GM10248 (cell line): ENCODE results near the gene MBD3L3.

Experiments
- CTCF ChIA-PET: fragments of 300-600 bp; sonication (Branson Sonifier 250); formaldehyde crosslinking; extraction: SDS; loops from one replicate; lab custom pipeline; 2021; ENCODE audit warnings: antibody characterized with exemption; lab: Yijun Ruan, JAX
- POLR2A ChIA-PET: fragments of 350-650 bp; sonication (Branson Sonifier 250); formaldehyde crosslinking; extraction: SDS; loops from one replicate; lab custom pipeline; 2020; ENCODE audit warnings: antibody characterized with exemption; lab: Yijun Ruan, JAX
- DNase-seq: peaks from one replicate; pipeline ENCODE4 v3.0.0; 2012; ENCODE audit errors: extremely low spot score
- TF ChIP-seq, protein P1 (sequence below): IDR thresholded peaks from 2 replicates; pipeline ENCODE4 v1.5.1; 2012; ENCODE audit warnings: mild to moderate bottlenecking, low read depth; ENCODE audit errors: extremely low read depth, missing control alignments, control extremely low read depth

The MBD3L3 gene

GRCh38 chr19:7018828-7019227 lies 39.6 kb downstream of the MBD3L3 start:
- POLR2A ChIA-PET = no interaction called here
- TF ChIP-seq, protein P1, sequence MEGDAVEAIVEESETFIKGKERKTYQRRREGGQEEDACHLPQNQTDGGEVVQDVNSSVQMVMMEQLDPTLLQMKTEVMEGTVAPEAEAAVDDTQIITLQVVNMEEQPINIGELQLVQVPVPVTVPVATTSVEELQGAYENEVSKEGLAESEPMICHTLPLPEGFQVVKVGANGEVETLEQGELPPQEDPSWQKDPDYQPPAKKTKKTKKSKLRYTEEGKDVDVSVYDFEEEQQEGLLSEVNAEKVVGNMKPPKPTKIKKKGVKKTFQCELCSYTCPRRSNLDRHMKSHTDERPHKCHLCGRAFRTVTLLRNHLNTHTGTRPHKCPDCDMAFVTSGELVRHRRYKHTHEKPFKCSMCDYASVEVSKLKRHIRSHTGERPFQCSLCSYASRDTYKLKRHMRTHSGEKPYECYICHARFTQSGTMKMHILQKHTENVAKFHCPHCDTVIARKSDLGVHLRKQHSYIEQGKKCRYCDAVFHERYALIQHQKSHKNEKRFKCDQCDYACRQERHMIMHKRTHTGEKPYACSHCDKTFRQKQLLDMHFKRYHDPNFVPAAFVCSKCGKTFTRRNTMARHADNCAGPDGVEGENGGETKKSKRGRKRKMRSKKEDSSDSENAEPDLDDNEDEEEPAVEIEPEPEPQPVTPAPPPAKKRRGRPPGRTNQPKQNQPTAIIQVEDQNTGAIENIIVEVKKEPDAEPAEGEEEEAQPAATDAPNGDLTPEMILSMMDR = no peak

GRCh38 chr19:7013678-7014077 lies 44.8 kb downstream of the MBD3L3 start:
- ChIA-PET POLR2A (no interaction called here), CTCF (no interaction called here)
- peak; percentile 40 for DNase-seq
- TF ChIP-seq, protein P1 = no peak

More at GRCh38 chr19:7018828-7019227, 39.6 kb downstream of the MBD3L3 start:
- DNase-seq = no peak
- CTCF ChIA-PET = interaction anchor here (0.6 kb wide), 1 partner anchor 1144 kb away, joined by 3 read pairs; no protein-coding TSS in a partner anchor

DNA sequence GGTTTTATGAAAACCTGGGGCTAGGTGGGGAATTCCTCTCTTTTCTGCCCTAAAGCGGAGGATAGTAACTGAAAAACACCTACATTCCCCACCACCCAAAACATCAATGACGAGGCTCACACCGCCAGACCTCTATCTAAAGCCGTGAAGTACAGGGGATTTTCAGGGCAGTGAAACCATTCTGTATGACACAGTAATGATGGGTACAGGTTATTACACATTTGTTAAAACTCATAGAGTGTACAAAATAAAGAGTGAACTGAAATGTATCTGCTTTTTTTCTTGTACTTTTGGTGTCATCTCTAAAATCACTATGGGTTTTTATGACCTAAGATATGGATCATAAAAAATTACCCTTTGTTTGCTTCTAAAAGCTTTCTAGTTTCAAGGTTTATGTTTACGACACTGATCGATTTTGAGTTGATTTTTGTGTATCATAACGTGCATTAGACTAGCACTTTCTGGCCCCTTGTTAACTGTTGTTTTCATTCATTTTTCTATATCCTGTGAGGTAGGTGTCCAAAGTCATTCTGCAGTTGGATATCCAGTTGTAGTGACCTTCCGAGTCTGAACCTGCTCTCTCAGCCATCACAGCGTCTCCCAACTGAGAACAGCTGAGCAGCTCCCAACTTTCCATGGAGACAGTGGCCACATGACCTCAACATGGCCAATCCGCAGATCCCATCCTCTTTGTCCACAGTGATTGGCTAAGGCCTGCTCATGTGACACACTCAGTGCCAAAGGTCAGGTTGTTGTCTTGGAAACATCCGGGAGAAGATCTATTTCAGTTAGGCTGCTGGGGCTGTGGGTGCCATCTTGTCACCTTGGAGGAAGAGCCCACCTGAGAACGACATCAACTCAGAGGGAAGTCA lies 47.5 kb downstream of the MBD3L3 start:
- CTCF ChIA-PET = no interaction called here
- DNase-seq = no peak
- POLR2A ChIA-PET = no interaction called here
- TF ChIP-seq, protein P1 = no peak

- POLR2A ChIA-PET = no interaction called here
- CTCF ChIA-PET = no interaction called here
- TF ChIP-seq, protein P1 = no peak
- no peak for DNase-seq
Measured at GRCh38 chr19:7007859-7008258, 50.6 kb downstream of the MBD3L3 start.
